ENCODE data around the gene MAN1C1.

GRCh38 chr1:25702101-25702775 lies 85.6 kb downstream of the MAN1C1 start:
- TF ChIP-seq POLR2A (IDR thresholded peaks at IDR 0.05; ENCODE audit: low read depth, low read length) = no peak
- no peak for TF ChIP-seq POLR2AphosphoS5 (IDR thresholded peaks at IDR 0.05; ENCODE audit: low read depth, low read length)
- no peak for TF ChIP-seq TAF1 (IDR thresholded peaks at IDR 0.05; ENCODE audit: borderline replicate concordance, low read depth, low read length)

Measured in GM12892 (cell line).